ENCODE data around the gene SKOR1.

The SKOR1 gene

DNA sequence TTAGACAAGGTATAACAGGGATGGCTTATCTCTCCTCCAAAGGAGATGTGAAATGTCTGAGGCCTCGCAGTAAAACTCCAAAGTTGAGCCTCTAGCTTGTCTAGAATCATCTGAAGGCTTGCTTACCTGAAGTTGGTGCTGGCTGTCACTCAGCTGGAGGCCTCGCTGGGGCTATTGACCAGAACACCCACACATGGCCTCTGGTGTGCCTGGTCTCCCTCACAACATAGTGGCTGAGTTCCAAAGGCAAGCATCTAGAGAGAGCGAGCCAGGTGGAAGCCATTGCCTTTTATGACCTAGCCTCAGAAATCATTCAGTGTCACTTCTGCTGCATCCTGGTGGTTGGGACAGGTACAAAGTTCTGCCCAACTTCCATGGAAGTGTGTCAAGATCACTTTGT, 31.9 kb downstream of the SKOR1 start:
- no peak for DNase-seq

DNA sequence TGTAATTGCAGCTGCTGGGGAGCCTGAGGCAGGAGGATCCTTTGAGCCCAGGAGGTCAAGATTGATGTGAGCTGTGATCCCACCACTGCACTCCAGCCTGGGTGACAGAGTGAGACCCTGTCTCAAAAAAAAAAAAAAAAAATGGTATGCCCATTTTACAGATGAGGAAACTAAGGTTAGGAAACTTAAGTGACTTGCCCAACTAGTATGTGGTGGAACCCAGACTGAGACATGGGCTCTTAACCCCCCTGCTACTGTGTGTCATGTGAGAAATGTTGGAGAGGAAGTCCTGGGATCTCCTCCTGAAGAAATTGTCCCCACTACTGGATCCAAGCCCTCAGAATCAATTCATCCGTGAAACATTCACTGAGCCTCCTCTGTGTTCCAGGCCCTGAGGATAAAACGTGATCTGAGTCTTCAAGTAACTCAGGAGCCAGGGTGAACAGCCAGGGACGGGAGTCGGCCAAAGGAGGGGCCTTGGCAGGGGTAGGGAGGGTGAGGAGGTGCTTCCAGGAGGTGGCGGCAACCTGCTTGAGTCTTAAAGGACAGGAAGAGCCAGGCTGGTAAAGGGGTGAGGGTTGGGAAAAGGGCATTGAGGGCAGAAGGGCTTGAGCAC, 34.1 kb downstream of the SKOR1 start:
- DNase-seq = no peak

DNA sequence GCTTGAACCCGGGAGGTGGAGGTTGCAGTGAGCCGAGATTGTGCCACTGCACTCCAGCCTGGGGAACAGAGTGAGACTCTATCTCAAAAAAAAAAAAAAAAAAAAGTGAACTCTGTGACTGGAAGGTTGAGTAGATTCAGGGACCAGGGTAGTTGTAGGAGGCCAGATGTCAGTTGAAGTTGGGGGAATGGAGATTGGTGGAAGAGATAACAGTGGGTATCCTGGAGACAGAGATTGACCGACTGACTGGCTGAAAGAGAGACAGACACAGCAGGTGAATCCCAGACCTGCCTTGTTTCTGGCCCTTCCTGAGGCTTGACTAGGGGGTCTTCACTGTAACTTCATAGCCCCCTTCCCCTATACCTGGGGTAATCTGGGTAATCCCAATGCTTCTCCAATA, 36.7 kb downstream of the SKOR1 start:
- no peak for DNase-seq

DNA sequence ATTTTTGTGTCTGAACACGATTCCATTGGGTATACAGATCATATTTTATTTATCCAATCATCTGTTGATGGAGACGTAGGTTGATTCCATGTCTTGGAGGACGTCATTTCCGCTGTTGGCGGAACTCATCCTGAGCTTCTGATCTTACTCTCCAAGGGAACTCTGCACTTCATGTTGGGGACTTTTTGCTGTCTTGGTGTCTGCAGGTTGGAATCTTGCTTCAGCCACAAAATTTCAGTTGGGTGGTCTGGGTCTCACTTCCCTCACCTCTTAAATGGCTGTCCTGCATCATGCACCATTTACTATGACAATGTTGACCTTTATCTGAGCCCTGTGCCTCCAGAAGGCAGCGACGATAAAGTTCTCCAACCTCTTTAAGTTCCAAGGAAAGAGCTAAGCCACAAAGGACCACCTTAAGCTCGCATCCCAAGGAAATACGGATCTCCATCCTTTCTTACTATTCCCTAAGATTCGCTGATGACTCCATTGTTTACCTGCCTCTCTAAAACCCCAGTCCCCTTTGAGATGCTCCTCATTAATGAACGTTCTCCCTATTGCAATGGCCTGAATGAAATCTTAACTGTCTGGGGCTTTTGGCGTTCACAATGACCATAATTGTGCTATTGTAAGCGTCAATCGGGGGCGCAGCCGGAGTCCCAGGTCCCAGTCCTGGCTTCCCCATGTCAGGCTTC, 37.6 kb downstream of the SKOR1 start:
- no peak for DNase-seq

DNA sequence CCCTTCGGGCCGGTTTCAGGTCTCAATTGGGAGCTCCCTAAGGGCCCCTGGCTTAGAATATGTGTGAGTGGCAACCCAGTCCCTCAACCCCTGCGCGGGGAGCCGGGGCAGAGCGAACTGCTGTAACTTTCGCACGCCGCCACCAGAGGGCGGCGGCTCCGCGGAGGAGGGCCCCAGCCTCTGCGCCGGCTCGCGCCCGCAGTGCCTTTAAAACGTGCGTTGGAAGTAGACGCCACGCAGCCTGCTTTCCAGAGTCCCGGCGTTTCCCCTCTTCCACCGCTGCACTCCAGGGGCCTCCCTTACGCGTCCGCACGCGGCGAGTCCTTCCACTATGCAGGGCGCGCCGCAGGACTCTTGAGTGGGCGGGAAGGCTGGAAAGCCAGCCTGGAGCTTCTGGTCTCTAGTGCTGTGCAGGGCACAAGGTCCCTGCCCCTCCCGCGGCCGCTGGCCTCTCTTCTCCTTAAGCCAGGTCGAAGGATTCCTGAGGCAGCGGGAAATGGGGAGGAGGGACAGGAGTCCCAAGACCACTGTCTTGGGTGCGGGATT, 38.2 kb downstream of the SKOR1 start:
- DNase-seq = no peak

DNA sequence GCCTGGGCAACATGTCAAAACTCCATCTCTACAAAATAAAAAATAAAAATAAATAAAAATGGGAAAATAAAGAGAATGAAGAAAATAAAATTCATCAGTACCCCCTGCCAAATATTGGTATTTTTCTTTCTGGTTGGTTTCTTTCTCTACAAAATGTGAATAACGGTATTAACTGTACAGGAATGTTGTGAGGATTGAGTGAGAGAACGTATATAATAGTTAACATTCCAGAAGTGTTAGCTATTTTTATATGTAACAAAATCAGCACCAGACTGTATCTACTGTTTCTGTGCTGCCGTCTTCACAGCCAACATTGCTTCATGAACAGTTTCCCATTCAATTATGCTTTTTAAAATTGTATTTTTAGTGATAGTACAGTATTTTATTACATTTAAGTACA, 40.0 kb downstream of the SKOR1 start:
- no peak for DNase-seq

DNA sequence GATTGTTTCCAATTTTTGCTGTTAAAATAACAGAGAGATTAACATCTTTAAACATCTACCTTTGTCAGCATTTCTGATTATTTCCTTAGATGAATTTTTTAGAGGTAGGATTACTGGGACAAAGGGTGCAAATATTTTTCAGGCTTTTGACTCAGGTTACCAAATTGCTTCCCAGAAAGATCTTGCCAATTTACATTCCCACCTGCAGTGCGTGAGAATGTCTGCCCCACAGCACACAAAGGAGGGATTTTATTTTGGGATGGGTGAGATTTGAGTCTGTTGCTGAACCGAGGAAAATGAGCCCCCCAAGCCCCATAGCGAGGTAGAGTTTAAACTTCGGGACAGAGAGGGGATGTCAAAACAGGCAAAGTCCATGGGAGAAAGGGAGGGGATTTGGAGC, 40.5 kb downstream of the SKOR1 start:
- DNase-seq = no peak

DNA sequence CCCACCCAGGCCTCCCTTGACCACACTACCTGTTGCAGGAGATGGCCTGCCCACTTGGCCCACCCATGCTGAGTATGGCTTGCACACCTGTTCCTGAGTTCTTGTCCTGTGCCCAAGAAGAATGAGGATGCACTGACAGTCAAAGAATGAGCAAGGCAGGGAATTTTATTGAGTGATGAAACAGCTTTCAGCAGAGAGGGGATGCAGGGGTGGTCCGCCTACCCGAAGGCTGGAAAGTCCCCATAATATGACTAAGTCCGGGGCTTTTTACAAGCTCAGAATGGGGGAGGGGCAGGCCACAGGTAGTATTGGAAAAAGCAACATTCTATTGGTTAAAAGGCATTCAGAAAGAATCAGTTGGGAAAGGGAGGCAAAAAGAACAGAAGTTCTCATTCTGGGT, 44.4 kb downstream of the SKOR1 start:
- no peak for DNase-seq

DNA sequence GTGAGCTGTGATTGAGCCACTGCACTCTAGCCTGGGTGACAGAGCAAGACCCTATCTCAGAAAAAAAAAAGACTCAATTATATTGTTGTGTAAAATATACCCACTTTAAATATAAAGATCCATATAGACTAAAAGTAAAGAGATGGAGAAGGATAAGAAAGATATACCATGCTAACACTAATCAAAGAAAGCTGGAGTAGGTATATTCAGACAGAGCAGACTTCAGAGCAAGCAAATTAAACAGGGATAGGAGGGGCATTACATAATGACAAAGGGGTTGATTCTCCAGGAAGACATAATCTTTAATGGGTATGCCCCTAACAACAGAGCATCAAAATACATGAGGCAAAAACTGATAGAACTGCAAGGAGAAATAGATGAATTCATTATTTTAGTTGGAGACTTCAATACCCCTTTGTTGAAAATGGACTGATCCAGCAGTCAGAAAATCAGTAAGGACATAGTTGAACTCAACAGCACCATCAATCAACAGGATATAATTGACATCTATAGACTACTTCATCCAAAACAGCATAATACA, 45.6 kb downstream of the SKOR1 start:
- DNase-seq = no peak

DNA sequence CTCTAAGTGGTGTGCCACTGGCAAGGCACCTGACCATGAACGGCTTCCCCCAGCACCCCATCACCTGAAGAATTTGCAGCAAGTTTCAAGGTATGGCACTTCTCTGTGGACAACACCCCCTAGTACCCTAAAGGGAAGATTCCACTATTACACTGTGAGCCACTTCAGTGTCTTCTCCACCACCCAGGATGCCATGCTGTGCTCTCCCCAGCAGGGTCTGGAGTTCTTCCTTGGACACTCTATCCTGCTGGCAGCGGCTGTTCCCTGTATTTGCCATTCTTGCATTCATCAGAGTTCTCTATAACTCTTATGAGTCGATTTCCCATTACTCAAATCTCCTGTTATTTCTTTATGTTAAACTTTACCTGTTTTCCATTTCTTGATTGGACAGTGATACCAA, 48.5 kb downstream of the SKOR1 start:
- no peak for DNase-seq

DNA sequence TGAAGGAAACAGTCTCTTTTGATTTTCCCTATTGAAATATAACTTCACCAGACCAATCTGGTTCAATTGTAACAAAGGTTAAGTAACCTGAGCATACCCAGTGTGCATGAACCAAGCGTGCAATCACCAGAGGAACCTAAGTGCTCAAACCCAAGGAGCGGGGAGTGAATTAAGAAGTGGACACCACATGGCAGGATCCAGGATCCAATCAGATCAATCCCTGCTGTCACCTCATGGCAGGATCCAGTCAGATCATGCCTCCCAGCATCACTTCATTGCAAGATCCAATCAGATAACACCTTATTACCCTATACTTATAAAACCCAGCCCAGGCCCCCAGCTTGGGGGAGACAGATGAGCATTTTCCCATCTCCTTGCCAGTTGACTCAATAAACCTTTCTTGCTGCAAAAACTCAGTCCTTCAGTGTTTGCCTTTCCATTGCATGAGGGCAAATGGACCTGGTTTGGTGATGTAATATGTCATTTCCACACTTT, 53.5 kb downstream of the SKOR1 start:
- DNase-seq = no peak

DNA sequence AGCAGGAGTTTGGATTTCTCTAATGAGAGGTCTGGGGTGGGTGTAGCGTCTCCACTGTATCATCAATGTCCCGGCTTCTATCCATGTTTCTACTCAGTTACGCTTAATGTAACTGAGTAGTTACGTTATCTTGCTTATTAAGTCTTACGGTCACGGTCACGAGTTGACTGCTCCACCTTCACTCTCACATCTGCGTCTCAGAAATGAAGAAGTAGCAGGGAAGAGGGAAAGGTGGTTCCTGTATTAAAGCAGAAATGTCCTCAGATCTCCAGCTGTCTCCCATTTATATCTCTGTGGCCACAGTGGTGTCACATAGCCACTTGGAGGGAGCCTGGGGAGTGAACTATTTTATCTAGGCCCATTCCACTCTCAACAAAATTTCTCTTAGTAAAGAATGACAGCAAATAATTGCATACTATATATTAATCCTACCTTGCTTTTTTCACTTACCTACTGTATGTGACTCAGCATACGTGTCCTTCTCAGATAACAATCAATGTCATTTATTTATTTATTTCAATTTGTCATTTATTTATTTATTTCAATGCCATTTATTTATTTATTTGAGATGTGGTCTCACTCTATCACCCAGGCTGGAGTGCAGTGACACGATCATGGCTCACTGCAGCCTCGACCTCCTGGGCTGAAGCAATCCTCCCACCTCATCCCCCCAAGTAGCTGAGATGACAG, 54.3 kb downstream of the SKOR1 start:
- DNase-seq = no peak

DNA sequence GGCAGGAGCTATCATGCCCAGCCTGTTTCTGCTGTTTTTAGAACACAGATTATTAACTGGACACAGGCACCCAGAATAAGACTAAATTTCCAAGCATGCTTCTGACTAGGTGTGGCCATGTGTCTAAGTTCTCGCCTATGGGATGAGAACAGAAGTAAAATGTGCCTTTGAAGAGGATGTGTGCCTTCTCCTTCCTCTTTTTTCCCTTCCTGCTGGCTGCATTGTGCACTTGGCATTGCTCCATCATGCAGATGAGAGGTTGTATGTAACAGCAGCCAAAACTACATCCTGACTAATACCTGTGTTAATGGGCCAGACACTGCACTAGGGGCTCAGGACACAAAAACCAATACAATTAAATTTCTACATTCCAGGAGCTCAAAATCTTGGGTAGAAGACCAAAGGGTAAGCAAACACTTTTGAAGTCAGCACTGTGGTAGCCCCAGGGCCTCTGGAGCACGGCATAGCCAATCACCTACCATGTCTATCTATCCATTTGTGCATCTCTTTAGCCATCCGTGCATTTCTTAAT, 55.4 kb downstream of the SKOR1 start:
- no peak for DNase-seq

DNA sequence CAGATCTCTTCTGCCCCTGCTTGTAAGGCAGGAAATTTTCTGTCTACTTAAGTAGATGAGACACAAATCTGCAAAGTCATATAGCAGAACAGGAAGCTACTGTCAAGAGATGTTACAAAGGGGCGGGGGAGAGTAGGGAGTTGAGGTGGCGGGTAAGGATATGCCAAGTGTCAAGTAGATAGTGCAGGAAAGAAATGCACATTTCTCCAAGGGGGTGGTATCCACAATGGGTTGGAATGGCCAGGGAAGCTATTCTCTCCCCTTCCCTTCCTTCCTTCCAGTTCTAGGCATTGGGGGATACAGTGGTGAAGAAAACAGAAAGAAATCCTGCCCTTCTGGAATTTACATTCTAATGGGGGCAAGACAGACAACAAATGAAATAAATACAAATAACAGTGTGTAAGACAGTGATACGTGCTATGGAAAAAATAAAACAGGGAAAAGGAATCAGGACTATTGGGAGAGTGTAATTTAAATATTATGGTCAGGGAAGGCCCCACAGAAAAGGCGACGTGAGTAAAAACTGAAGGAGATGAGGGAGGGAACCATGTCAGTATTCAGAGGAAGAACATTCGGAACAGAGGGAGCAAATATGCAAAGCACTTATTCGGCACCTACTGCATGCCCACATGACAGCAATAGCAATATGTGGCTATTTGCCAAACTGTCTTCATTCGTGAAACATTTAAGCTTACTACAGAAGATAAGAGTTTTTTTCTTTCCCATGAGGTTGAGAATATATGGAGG, 57.4 kb downstream of the SKOR1 start:
- no peak for DNase-seq

DNA sequence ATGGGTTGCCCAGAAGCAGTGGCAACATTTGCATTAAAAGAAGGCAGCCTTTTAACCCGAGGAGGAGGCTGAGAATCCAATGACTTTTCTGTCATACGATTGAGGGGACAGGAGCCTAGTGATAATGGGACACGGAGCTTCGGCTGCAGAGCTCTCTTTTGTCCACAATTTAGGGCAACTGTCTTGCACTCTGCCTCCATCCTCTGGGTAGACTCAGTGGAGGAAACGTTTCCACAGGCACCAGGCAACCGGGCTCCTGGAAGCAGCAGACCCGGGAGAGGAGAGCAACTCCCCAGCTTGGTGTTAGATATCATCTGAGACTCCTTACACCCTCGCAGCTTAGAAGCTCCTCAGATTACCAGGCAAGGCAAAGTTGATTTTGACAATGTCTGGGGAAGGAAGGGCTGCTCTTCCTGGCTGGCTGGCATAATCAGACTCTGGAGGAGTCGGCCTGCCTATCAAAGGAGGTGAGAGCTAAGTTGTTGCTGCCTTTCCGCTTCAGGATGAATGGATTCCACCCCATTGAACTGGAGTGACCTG, 58.0 kb downstream of the SKOR1 start:
- no peak for DNase-seq

DNA sequence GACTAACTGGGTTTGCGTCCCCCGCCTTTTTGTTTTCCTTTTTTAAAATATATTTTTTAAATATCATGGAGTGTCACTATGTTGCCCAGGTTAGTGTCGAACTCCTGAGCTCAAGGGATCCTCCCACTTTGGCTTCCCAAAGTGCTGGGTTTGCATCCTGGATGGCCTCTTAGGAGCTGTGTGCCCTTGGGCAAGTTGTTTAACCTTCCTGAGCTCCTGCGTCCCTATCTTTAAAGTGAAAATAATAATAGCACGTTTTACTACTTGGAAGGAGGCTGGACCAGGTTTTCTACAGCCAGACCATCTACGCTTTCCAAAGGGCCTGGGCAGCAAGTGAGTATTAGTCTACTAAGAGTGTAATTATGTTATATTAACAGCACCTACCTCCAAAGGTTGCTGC, 58.7 kb downstream of the SKOR1 start:
- no peak for DNase-seq
